KMS-11 (cell line): Measurements from ENCODE around the gene GLCE.

ENCODE experiments used
- H2AFZ ChIP-seq: fragments of 200-600 bp; sonication (generic); 2 replicates; pipeline ENCODE4 v1.6.1; 2016; ENCODE audit warnings: antibody characterized with exemption, mixed run types, low read depth
- H3K27ac ChIP-seq: fragments of 200-600 bp; sonication (generic); 2 replicates; pipeline ENCODE4 v1.6.1; 2016; ENCODE audit warnings: mild to moderate bottlenecking, mixed run types
- H3K27me3 ChIP-seq: fragments of 200-600 bp; sonication (generic); 2 replicates; pipeline ENCODE4 v1.6.1; 2017; ENCODE audit warnings: mild to moderate bottlenecking, low read depth, mixed run types, moderate library complexity; ENCODE audit not compliant: insufficient read depth
- H3K36me3 ChIP-seq: fragments of 200-600 bp; sonication (generic); 2 replicates; pipeline ENCODE4 v1.6.1; 2017; ENCODE audit warnings: mild to moderate bottlenecking, mixed run types; ENCODE audit not compliant: insufficient read depth
- H3K4me1 ChIP-seq: fragments of 200-600 bp; sonication (generic); 2 replicates; pipeline ENCODE4 v1.6.1; 2016; ENCODE audit warnings: mild to moderate bottlenecking, low read depth, mixed run types; ENCODE audit not compliant: poor library complexity, severe bottlenecking
- H3K4me2 ChIP-seq: fragments of 200-600 bp; sonication (generic); 2 replicates; pipeline ENCODE4 v1.7.0; 2016; ENCODE audit warnings: mild to moderate bottlenecking, mixed run types
- H3K4me3 ChIP-seq: fragments of 200-600 bp; sonication (generic); IDR thresholded peaks from 2 replicates; pipeline ENCODE4 v1.6.1; 2017; ENCODE audit warnings: low read depth, low read length, mixed read lengths; ENCODE audit not compliant: insufficient read depth
- H3K79me2 ChIP-seq: fragments of 200-600 bp; sonication (generic); 2 replicates; pipeline ENCODE4 v1.6.1; 2016; ENCODE audit warnings: low read depth, mixed run types; ENCODE audit not compliant: insufficient read depth
- H3K9ac ChIP-seq: fragments of 200-600 bp; sonication (generic); 2 replicates; pipeline ENCODE4 v1.6.1; 2016; ENCODE audit warnings: mild to moderate bottlenecking, mixed run types
- H4K20me1 ChIP-seq: fragments of 200-600 bp; sonication (generic); 2 replicates; pipeline ENCODE4 v1.6.1; 2016; ENCODE audit warnings: mild to moderate bottlenecking, mixed run types; ENCODE audit not compliant: insufficient read depth
- CTCF ChIP-seq: fragments of 200-600 bp; sonication (generic); conservative IDR thresholded peaks from 2 replicates; pipeline ENCODE4 v1.6.1; 2017; ENCODE audit warnings: low read depth, mild to moderate bottlenecking, antibody characterized with exemption, low read length, moderate library complexity, mixed read lengths

Gene GLCE

DNA sequence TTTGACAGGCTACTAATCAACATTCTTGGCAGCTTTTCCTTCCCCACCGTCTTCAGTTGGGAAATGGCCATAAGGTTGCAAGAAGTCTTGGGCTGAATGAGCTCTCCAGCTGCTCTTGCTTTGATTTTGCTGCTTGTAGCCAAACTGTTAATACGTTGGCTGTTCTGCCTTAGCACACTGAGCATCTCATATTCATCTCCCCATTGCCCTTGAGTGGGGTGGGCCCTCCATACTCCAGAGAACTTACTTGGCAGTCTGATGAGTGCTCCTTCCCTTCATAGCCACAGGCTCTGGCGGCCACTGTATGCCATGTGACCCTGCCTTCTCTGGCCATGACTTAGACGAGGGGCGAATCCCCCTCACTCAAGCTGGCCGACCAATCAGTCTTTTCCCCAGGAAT lies 112.5 kb downstream of the GLCE start:
- H3K27ac ChIP-seq: no peak overlapping the region
- no peak for TF ChIP-seq CTCF

GRCh38 chr15:69275074-69275670 lies 114.7 kb downstream of the GLCE start:
- Histone ChIP-seq H4K20me1 (no peaks in the 10 kb centered on the region), H3K27ac (no peak overlapping the region), H2AFZ (no peak overlapping the region), H3K4me1 (peaks cover 17% of the 10 kb centered on the region), H3K27me3 (no peaks in the 10 kb centered on the region), H3K9ac (no peak overlapping the region), H3K36me3 (no peaks in the 10 kb centered on the region), H3K4me2 (no peak overlapping the region), H3K79me2 (no peaks in the 10 kb centered on the region), H3K4me3 (no peak overlapping the region)
- TF ChIP-seq CTCF: no peak

More for the DNA sequence above, 112.5 kb downstream of the GLCE start:
- Histone ChIP-seq H4K20me1 (no peaks in the 10 kb centered on the region), H3K9ac (no peak overlapping the region), H3K4me2 (no peak overlapping the region), H3K4me1 (peaks cover 24% of the 10 kb centered on the region), H3K36me3 (no peaks in the 10 kb centered on the region), H3K27me3 (no peaks in the 10 kb centered on the region), H3K79me2 (no peaks in the 10 kb centered on the region), H3K4me3 (no peak overlapping the region), H2AFZ (no peak overlapping the region)

- H3K27ac ChIP-seq: no peak overlapping the region
- H4K20me1 ChIP-seq: no peaks in the 10 kb centered on the region
- TF ChIP-seq CTCF: no peak
Observed at GRCh38 chr15:69275933-69276560, 115.6 kb downstream of the GLCE start.

GRCh38 chr15:69277316-69277715 lies 116.9 kb downstream of the GLCE start:
- Histone ChIP-seq H3K9ac (no peak overlapping the region), H3K36me3 (no peaks in the 10 kb centered on the region), H3K79me2 (no peaks in the 10 kb centered on the region), H3K4me2 (no peak overlapping the region), H3K27ac (no peak overlapping the region), H2AFZ (no peak overlapping the region), H3K27me3 (no peaks in the 10 kb centered on the region), H3K4me3 (no peak overlapping the region), H4K20me1 (no peaks in the 10 kb centered on the region), H3K4me1 (peaks cover 3% of the 10 kb centered on the region)
- TF ChIP-seq CTCF: no peak

More at GRCh38 chr15:69275933-69276560, 115.6 kb downstream of the GLCE start:
- no peaks in the 10 kb centered on the region for H3K27me3 ChIP-seq
- no peak overlapping the region for H3K4me3 ChIP-seq
- no peak overlapping the region for H3K9ac ChIP-seq
- H2AFZ ChIP-seq: no peak overlapping the region
- H3K4me1 ChIP-seq: peaks cover 16% of the 10 kb centered on the region
- no peaks in the 10 kb centered on the region for H3K36me3 ChIP-seq
- H3K79me2 ChIP-seq: no peaks in the 10 kb centered on the region
- no peak overlapping the region for H3K4me2 ChIP-seq
